Naive thymus-derived CD4-positive, alpha-beta T cell (primary cell): Measurements from ENCODE around the gene GLDN. TPM values are rescaled to one million over a fixed set of nuclear protein-coding genes. Genes with fewer than 3 reads are reported as not detected.

Source experiments
- ATAC-seq: fragments of 150-1000 bp; cut with Tn5 transposase; 2 replicates; pipeline ENCODE4 v1.10.0; 2021; ENCODE audit warnings: mild to moderate bottlenecking, moderate library complexity
- CTCF ChIA-PET: fragments of 350-600 bp; sonication (Branson Sonifier 250); formaldehyde crosslinking; loops from one replicate; lab custom pipeline; 2021; ENCODE audit warnings: antibody characterized with exemption; lab: Charles Lee
- POLR2A ChIA-PET: fragments of 350-600 bp; sonication (Branson Sonifier 250); formaldehyde crosslinking; loops from one replicate; lab custom pipeline; 2021; ENCODE audit warnings: antibody characterized with exemption, inconsistent platforms; lab: Charles Lee
- DNase-seq, 9 donors: peaks; one replicate each; pipeline versions ENCODE4 v3.0.0 to v3.0.0-alpha.2; 2020 to 2022; ENCODE audit warnings: mixed read lengths in 1 of 9
- H3K27ac ChIP-seq: one replicate; pipeline ENCODE4 v1.7.0; 2013; ENCODE audit warnings: mild to moderate bottlenecking, low read depth, low read length, moderate library complexity
- H3K27me3 ChIP-seq, 2 donors: one replicate each; pipeline ENCODE4 v1.7.0; 2013; ENCODE audit warnings: low read length in 2 of 2, mild to moderate bottlenecking in 2 of 2, moderate library complexity in 2 of 2; ENCODE audit not compliant: control insufficient read depth in 2 of 2, insufficient read depth in 2 of 2
- H3K36me3 ChIP-seq, 3 experiments: 1 replicate in 2 of 3; 2 replicates in 1 of 3; pipeline ENCODE4 v1.7.0; 2013; ENCODE audit warnings: low read length in 3 of 3, mild to moderate bottlenecking in 3 of 3, moderate library complexity in 1 of 3; ENCODE audit not compliant: insufficient read depth in 3 of 3, control insufficient read depth in 2 of 3
- H3K4me1 ChIP-seq, 2 donors: one replicate each; pipeline ENCODE4 v1.7.0; 2013; ENCODE audit warnings: low read length in 2 of 2, mild to moderate bottlenecking in 2 of 2, moderate library complexity in 1 of 2; ENCODE audit not compliant: control insufficient read depth in 2 of 2, insufficient read depth in 2 of 2
- H3K4me3 ChIP-seq: 2 replicates; pipeline ENCODE4 v1.7.0; 2013; ENCODE audit warnings: mild to moderate bottlenecking, low read length
- H3K9me3 ChIP-seq, 3 experiments: 1 replicate in 2 of 3; 2 replicates in 1 of 3; pipeline ENCODE4 v1.7.0; 2013; ENCODE audit warnings: low read length in 3 of 3; ENCODE audit not compliant: control insufficient read depth in 2 of 3
- H3K27ac Mint-ChIP-seq, 9 donors: one replicate each; pipeline ENCODE4 v1.8.0; 2020 to 2022; ENCODE audit warnings: mixed read lengths in 9 of 9, mild to moderate bottlenecking in 8 of 9, moderate library complexity in 5 of 9, inconsistent platforms in 2 of 9
- H3K27me3 Mint-ChIP-seq, 5 donors: one replicate each; pipeline ENCODE4 v1.8.0; 2021 to 2022; ENCODE audit warnings: mixed read lengths in 5 of 5, mild to moderate bottlenecking in 1 of 5
- H3K36me3 Mint-ChIP-seq, 5 donors: one replicate each; pipeline ENCODE4 v1.8.0; 2020 to 2022; ENCODE audit warnings: mixed read lengths in 5 of 5, mild to moderate bottlenecking in 3 of 5, inconsistent platforms in 1 of 5
- H3K4me1 Mint-ChIP-seq, 7 donors: one replicate each; pipeline ENCODE4 v1.8.0; 2020 to 2022; ENCODE audit warnings: mixed read lengths in 7 of 7, mild to moderate bottlenecking in 3 of 7, inconsistent platforms in 1 of 7
- H3K4me3 Mint-ChIP-seq, 10 donors: one replicate each; pipeline ENCODE4 v1.8.0; 2020 to 2022; ENCODE audit warnings: mild to moderate bottlenecking in 10 of 10, mixed read lengths in 10 of 10, moderate library complexity in 6 of 10, inconsistent platforms in 2 of 10
- H3K9me3 Mint-ChIP-seq, 11 donors: one replicate each; pipeline ENCODE4 v1.8.0; 2020 to 2022; ENCODE audit warnings: mixed read lengths in 11 of 11, mild to moderate bottlenecking in 4 of 11, inconsistent platforms in 1 of 11, moderate library complexity in 1 of 11
- intact Hi-C, 2 donors: fragments of 100-400 bp; cut with micrococcal nuclease; formaldehyde crosslinking; loops; one replicate each; pipeline ENCODE4 v1.15.1; 2023
- polyA plus RNA-seq, 2 donors: library from polyadenylated mRNA; unstranded; fragments of 300-500 nt; fragmentation: Illumina TruSeq; gene quantifications; one replicate each; pipeline ENCODE4 v1.2.3, GENCODE V29; 2021
- total RNA-seq, 6 experiments: library from RNA in 5 of 6; stranded (reverse) in 5 of 6; gene quantifications; 1 replicate in 5 of 6; 2 replicates in 1 of 6; pipeline ENCODE4 v1.2.3 and lab custom pipeline; 2021 to 2026

The GLDN gene
- total and polyA plus RNA-seq, 7 experiments from 2014 or later, result not detected

DNA sequence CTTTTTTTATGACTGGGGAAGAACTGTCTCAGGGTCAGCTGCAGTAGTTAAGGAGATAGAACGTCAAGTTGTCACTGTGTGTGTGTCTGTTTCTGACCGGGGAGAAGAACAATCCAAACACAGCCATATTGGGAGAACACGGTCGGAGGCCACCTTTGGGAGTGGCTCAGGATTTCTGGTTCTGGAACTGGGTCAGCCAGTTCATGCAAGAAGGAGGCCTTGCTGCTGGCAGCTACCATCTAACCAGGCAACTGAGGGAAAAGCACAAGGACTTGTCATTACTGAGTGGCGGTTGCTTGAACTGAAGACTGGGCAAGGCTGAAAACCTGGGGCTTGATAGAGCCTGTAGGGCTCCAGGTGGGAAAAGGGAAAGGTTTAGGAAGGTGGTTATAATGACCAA, 24.6 kb downstream of the GLDN start:
- Mint-ChIP-seq H3K27me3 (peaks cover 0 to 9% (median 7%) of the 10 kb centered on the region in 5 donors), H3K9me3 (no peaks in the 10 kb centered on the region), H3K36me3 (no peaks in the 10 kb centered on the region), H3K4me3 (no peak overlapping the region), H3K4me1 (no peaks in the 10 kb centered on the region), H3K27ac (no peak overlapping the region)
- ChIA-PET CTCF (no interaction called here), POLR2A (no interaction called here)
- DNase-seq, result no peak
- intact Hi-C loops, result no loop called here
- Histone ChIP-seq H3K36me3 (no peaks in the 10 kb centered on the region), H3K27ac (no peak overlapping the region), H3K4me1 (no peaks in the 10 kb centered on the region), H3K9me3 (no peaks in the 10 kb centered on the region), H3K4me3 (no peak overlapping the region), H3K27me3 (no peaks in the 10 kb centered on the region)
- no peak for ATAC-seq

- no peaks in the 10 kb centered on the region for H3K36me3 ChIP-seq
- H3K27ac ChIP-seq, result no peak overlapping the region
- ATAC-seq (no peak), DNase-seq (no peak)
- Mint-ChIP-seq H3K4me3 (no peak overlapping the region), H3K27me3 (peaks cover 0 to 9% (median 7%) of the 10 kb centered on the region in 5 donors), H3K27ac (no peak overlapping the region), H3K36me3 (no peaks in the 10 kb centered on the region), H3K9me3 (no peaks in the 10 kb centered on the region), H3K4me1 (no peaks in the 10 kb centered on the region)
- H3K27me3 ChIP-seq, result no peaks in the 10 kb centered on the region
- no peaks in the 10 kb centered on the region for H3K9me3 ChIP-seq
- H3K4me1 ChIP-seq, result no peaks in the 10 kb centered on the region
- POLR2A ChIA-PET, result no interaction called here
- intact Hi-C loops, result no loop called here
- H3K4me3 ChIP-seq, result no peak overlapping the region
- CTCF ChIA-PET, result no interaction called here
Observed at GRCh38 chr15:51366920-51367319, 25.5 kb downstream of the GLDN start.

DNA sequence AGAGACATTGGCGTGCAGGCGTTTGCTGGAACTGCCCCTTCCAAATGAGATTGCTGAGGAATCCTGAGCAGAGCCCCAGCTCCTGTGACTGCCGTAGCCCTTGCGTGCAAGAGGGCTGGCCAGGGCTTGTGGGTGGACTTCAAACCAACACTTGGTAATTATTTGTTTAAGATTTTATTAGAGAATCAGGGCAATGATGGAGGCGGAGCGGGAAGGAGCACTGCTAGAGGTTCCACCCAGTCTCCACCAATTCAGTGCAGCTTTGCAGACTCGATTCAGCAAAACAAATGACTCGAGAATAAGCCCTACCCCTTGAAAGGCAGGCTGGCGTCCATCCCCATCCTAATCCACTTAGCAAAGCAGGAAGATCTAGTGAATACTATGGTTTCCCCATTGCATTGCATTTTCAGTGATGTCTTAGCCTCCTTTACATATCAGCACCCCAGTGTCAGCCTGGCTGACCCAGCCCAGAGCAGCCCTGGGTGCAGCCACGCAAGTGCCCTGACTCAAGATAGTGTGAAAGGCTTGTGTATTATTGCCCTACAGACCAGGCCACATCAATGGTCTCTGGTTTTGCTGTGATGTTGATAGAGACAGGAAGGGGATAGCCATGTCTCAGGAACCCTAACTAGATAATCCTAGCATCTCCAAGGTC, 26.0 kb downstream of the GLDN start:
- H3K27ac Mint-ChIP-seq, result no peak overlapping the region
- H3K9me3 Mint-ChIP-seq, result no peaks in the 10 kb centered on the region
- H3K4me1 Mint-ChIP-seq, result no peaks in the 10 kb centered on the region
- H3K4me3 Mint-ChIP-seq, result no peak overlapping the region
- intact Hi-C loops, result no loop called here
- ChIA-PET CTCF (no interaction called here), POLR2A (no interaction called here)
- H3K4me1 ChIP-seq, result no peaks in the 10 kb centered on the region
- ATAC-seq (no peak), DNase-seq (no peak)
- H3K27me3 ChIP-seq, result no peaks in the 10 kb centered on the region
- H3K36me3 Mint-ChIP-seq, result no peaks in the 10 kb centered on the region
- H3K27ac ChIP-seq, result no peak overlapping the region
- H3K9me3 ChIP-seq, result no peaks in the 10 kb centered on the region
- H3K36me3 ChIP-seq, result no peaks in the 10 kb centered on the region
- H3K27me3 Mint-ChIP-seq, result peaks cover 0 to 9% (median 7%) of the 10 kb centered on the region in 5 donors
- H3K4me3 ChIP-seq, result no peak overlapping the region

DNA sequence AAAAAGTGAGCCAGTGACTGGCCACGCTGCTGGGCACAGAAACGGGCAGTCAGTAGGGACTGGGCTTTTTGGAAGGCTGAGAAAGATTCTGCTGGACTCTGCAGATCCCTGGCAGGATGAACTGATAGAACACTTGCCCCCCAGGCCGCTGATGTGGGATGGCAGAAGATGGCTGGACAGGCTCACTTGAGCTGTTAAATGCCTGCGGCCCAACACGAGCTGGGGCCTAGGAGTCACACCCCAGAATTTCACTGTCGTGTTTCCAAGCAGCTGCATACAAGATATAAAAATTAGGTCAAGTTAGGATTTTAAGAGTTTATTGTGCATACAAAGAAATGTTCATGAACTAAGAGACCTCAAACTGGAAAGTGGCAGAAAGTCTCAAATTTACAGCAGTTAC, 26.9 kb downstream of the GLDN start:
- Mint-ChIP-seq H3K36me3 (no peaks in the 10 kb centered on the region), H3K9me3 (no peaks in the 10 kb centered on the region), H3K4me1 (no peaks in the 10 kb centered on the region), H3K4me3 (no peak overlapping the region), H3K27ac (no peak overlapping the region), H3K27me3 (peaks cover 0 to 9% (median 7%) of the 10 kb centered on the region in 5 donors)
- ATAC-seq (no peak), DNase-seq (no peak)
- no peak overlapping the region for H3K4me3 ChIP-seq
- H3K9me3 ChIP-seq, result no peaks in the 10 kb centered on the region
- no peaks in the 10 kb centered on the region for H3K36me3 ChIP-seq
- intact Hi-C loops, result no loop called here
- H3K27me3 ChIP-seq, result no peaks in the 10 kb centered on the region
- ChIA-PET CTCF (no interaction called here), POLR2A (no interaction called here)
- no peaks in the 10 kb centered on the region for H3K4me1 ChIP-seq
- H3K27ac ChIP-seq, result no peak overlapping the region

DNA sequence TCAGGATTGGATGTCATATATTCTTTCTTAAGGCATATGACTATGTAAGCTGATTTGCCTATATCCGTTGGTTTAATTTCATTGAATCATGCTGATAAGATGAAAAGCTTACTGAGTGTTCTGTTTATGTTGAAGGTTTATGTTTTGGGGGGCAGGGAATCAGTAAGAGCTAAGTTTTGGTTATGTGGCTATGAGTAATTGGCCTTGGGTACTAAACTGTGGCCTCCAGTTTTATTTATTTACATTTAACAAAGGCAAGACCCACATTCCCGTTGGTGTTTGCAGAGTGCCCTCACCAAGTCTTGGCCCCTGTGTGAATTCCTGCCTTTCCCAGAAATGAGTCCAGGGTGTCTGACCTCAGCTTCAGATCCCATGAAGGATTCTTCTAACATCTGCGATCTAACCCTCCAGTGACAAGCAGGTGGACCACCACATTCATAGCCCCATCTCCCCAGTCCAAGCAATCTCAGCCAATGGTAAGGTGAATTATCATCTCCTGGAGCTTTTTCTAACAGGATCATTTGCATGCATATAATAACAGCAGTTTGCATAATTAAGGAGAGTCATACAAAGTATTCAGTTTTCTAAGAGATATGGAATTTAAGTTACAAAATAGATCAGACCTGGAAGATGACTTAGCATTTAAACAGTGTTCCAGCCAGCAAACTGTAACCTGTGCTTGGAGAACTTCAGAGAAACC, 27.4 kb downstream of the GLDN start:
- CTCF ChIA-PET, result no interaction called here

GRCh38 chr15:51369451-51369761, 28.0 kb downstream of the GLDN start:
- H3K4me1 ChIP-seq, result no peaks in the 10 kb centered on the region
- no peak overlapping the region for H3K4me3 ChIP-seq
- intact Hi-C loops, result no loop called here
- ATAC-seq, result no peak
- no peaks in the 10 kb centered on the region for H3K36me3 ChIP-seq
- H3K27ac ChIP-seq, result no peak overlapping the region
- ChIA-PET POLR2A (no interaction called here), CTCF (no interaction called here)
- no peak overlapping the region for H3K4me3 Mint-ChIP-seq
- H3K9me3 Mint-ChIP-seq, result no peaks in the 10 kb centered on the region
- no peak for DNase-seq
- no peaks in the 10 kb centered on the region for H3K36me3 Mint-ChIP-seq
- H3K9me3 ChIP-seq, result no peaks in the 10 kb centered on the region
- H3K27ac Mint-ChIP-seq, result no peak overlapping the region
- H3K27me3 ChIP-seq, result no peaks in the 10 kb centered on the region
- H3K4me1 Mint-ChIP-seq, result no peaks in the 10 kb centered on the region
- peaks cover 0 to 9% (median 7%) of the 10 kb centered on the region in 5 donors for H3K27me3 Mint-ChIP-seq

More for the DNA sequence above, 27.4 kb downstream of the GLDN start:
- Mint-ChIP-seq H3K36me3 (no peaks in the 10 kb centered on the region), H3K4me1 (no peaks in the 10 kb centered on the region), H3K9me3 (no peaks in the 10 kb centered on the region), H3K4me3 (no peak overlapping the region), H3K27me3 (peaks cover 0 to 9% (median 7%) of the 10 kb centered on the region in 5 donors), H3K27ac (no peak overlapping the region)
- no peaks in the 10 kb centered on the region for H3K36me3 ChIP-seq
- intact Hi-C loops, result no loop called here
- ATAC-seq (no peak), DNase-seq (no peak)
- POLR2A ChIA-PET, result no interaction called here
- H3K9me3 ChIP-seq, result no peaks in the 10 kb centered on the region
- H3K27ac ChIP-seq, result no peak overlapping the region
- H3K27me3 ChIP-seq, result no peaks in the 10 kb centered on the region
- H3K4me3 ChIP-seq, result no peak overlapping the region
- H3K4me1 ChIP-seq, result no peaks in the 10 kb centered on the region

- ChIA-PET POLR2A (no interaction called here), CTCF (no interaction called here)
- DNase-seq, result no peak
- Histone ChIP-seq H3K36me3 (no peaks in the 10 kb centered on the region), H3K9me3 (no peaks in the 10 kb centered on the region), H3K27me3 (no peaks in the 10 kb centered on the region), H3K4me3 (no peak overlapping the region), H3K27ac (no peak overlapping the region), H3K4me1 (no peaks in the 10 kb centered on the region)
- no peak for ATAC-seq
- H3K27me3 Mint-ChIP-seq, result no peaks in the 10 kb centered on the region
- no peaks in the 10 kb centered on the region for H3K9me3 Mint-ChIP-seq
- no peaks in the 10 kb centered on the region for H3K36me3 Mint-ChIP-seq
- H3K4me1 Mint-ChIP-seq, result no peaks in the 10 kb centered on the region
- H3K4me3 Mint-ChIP-seq, result no peak overlapping the region
- H3K27ac Mint-ChIP-seq, result no peak overlapping the region
- intact Hi-C loops, result no loop called here
Observed at GRCh38 chr15:51371266-51371665, 29.8 kb downstream of the GLDN start.
